PC-9 (cell line): ENCODE results near the gene RRN3.
"Not testable (repeated sequence)": the region's sequence is repeated elsewhere in the genome, so short reads cannot be mapped to it uniquely, and the experiment has no call there.

Experiments used
- EZH2 ChIP-seq: fragments of 200-600 bp; sonication (generic); IDR thresholded peaks from 2 replicates; pipeline ENCODE4 v1.8.0; 2017; ENCODE audit warnings: antibody characterized with exemption, low read depth
- TF ChIP-seq, protein P1 (sequence below): fragments of 200-600 bp; sonication (generic); conservative IDR thresholded peaks from 2 replicates; pipeline ENCODE4 v1.6.1; 2017; ENCODE audit warnings: mixed run types, antibody characterized with exemption, mild to moderate bottlenecking, moderate library complexity

DNA sequence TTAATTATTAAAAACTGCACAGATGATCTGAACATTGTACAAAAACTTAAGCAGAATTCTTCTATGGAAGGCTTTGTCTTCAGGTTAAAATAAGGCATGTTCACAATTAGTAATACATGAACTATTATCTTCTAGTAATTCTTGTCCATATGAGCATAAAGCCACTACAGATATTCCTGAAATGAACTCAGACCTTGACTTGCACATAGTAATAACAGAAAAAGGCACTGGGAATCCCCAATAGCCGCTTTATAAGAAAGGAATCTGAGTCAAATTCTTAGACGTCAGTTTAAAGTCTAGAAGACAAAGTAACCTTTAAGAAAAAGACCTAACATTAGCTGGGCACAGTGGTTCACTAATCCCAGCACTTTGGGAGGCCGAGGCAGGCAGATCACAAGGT is 11.3 kb downstream of the RRN3 start:
- TF ChIP-seq EZH2, result not testable (repeated sequence)
- TF ChIP-seq, protein P1, sequence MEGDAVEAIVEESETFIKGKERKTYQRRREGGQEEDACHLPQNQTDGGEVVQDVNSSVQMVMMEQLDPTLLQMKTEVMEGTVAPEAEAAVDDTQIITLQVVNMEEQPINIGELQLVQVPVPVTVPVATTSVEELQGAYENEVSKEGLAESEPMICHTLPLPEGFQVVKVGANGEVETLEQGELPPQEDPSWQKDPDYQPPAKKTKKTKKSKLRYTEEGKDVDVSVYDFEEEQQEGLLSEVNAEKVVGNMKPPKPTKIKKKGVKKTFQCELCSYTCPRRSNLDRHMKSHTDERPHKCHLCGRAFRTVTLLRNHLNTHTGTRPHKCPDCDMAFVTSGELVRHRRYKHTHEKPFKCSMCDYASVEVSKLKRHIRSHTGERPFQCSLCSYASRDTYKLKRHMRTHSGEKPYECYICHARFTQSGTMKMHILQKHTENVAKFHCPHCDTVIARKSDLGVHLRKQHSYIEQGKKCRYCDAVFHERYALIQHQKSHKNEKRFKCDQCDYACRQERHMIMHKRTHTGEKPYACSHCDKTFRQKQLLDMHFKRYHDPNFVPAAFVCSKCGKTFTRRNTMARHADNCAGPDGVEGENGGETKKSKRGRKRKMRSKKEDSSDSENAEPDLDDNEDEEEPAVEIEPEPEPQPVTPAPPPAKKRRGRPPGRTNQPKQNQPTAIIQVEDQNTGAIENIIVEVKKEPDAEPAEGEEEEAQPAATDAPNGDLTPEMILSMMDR, result not testable (repeated sequence)
